Activated CD4-positive, alpha-beta T cell treated with anti-CD3 and anti-CD28 coated beads for 48 hours (primary cell): ENCODE data around the gene CYP3A7.
A peak's percentile ranks its signal among the peaks of the same experiment; 100 is the strongest.
"Not testable (repeated sequence)": the region's sequence is repeated elsewhere in the genome, so short reads cannot be mapped to it uniquely, and the experiment has no call there.

Experiments used
- DNase-seq: peaks from one replicate; pipeline ENCODE4 v3.0.0-alpha.2; 2020

Gene CYP3A7

DNA sequence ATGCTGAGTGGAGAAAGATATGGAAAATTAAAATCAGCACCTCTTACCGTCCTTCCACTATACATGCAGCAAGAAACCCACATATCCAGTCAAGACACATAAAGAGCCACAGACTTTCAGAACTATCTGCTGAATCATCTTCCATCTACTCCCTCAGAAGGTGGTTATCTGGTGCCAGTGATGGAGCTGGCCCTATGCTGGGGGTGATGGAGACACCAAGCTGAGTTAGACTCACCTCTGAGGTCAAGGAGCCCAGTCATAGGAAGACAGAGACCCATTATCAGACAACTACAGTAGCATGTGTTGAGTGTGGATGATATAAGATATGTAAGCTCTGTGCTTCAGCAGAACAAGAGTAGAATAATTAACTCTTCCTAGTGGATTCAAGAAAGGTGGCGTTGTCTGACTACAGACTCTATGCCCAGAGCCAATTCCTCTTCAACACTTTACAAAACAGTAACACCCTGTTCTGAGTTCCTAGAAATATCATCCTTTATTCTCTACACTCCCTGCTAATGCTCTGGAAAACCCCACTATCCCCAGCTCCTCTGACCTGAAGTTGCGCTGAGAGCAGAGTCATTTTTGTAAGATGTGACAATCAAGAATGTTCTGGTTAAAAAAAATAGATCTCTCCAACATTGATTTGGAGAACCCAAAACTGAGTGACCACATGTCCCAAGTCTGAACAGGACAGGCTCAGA lies 69.5 kb downstream of the CYP3A7 start:
- peak; percentile 31 for DNase-seq

DNA sequence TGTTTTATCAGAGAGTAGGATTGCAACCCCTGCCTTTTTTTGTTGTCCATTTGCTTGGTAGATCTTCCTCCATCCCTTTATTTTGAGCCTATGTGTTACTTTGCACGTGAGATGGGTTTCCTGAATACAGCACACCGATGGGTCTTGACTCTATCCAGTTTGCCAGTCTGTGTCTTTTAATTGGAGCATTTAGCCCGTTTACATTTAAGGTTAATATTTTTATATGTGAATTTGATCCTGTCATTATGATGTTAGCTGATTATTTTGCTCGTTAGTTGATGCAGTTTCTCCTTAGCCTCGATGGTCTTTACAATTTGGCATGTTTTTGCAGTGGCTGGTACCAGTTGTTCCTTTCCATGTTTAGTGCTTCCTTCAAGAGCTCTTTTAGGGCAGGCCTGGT lies 77.1 kb downstream of the CYP3A7 start:
- not testable (repeated sequence) for DNase-seq
